HEK293T (cell line): Measurements from ENCODE around the gene RAB15.

Experiments
- CTCF ChIA-PET: fragments of 350-600 bp; formaldehyde crosslinking; extraction: SDS; loops from one replicate; lab custom pipeline; 2021; ENCODE audit warnings: antibody characterized with exemption, inconsistent platforms; lab: Yijun Ruan, JAX
- POLR2A ChIA-PET: fragments of 350-600 bp; formaldehyde crosslinking; extraction: SDS; loops from one replicate; lab custom pipeline; 2020; ENCODE audit warnings: antibody characterized with exemption, inconsistent platforms; lab: Yijun Ruan, JAX
- DNase-seq: peaks from one replicate; pipeline ENCODE4 v3.0.0; 2012; ENCODE audit warnings: mixed read lengths; ENCODE audit errors: extremely low spot score
- ARNT ChIP-seq: fragments of 450-650 bp; IDR thresholded peaks from 2 replicates; pipeline ENCODE4 v1.6.1; 2017; ENCODE audit warnings: mild to moderate bottlenecking
- BHLHE40 ChIP-seq: fragments of 450-650 bp; IDR thresholded peaks from 2 replicates; pipeline ENCODE4 v1.6.1; 2016; ENCODE audit warnings: mild to moderate bottlenecking, moderate library complexity, borderline replicate concordance
- CTBP1 ChIP-seq: fragments of 450-650 bp; IDR thresholded peaks from 2 replicates; pipeline ENCODE4 v1.6.1; 2016; ENCODE audit warnings: borderline replicate concordance
- ELF4 ChIP-seq: fragments of 450-650 bp; IDR thresholded peaks from 2 replicates; pipeline ENCODE4 v1.6.1; 2017; ENCODE audit warnings: antibody characterized with exemption
- FOXA1 ChIP-seq: fragments of 450-650 bp; IDR thresholded peaks from 2 replicates; pipeline ENCODE4 v1.6.1; 2016; ENCODE audit warnings: mild to moderate bottlenecking
- FOXK2 ChIP-seq: fragments of 450-650 bp; IDR thresholded peaks from 2 replicates; pipeline ENCODE4 v1.6.1; 2016; ENCODE audit warnings: mild to moderate bottlenecking
- FOXM1 ChIP-seq: fragments of 450-650 bp; IDR thresholded peaks from 2 replicates; pipeline ENCODE4 v1.6.1; 2017; ENCODE audit warnings: mild to moderate bottlenecking, borderline replicate concordance
- HDGF ChIP-seq: fragments of 450-650 bp; IDR thresholded peaks from 2 replicates; pipeline ENCODE4 v1.6.1; 2017; ENCODE audit warnings: antibody characterized with exemption, borderline replicate concordance
- L3MBTL2 ChIP-seq: fragments of 450-650 bp; conservative IDR thresholded peaks from 2 replicates; pipeline ENCODE4 v1.6.1; 2016; ENCODE audit warnings: mild to moderate bottlenecking
- LEF1 ChIP-seq: fragments of 450-650 bp; IDR thresholded peaks from 2 replicates; pipeline ENCODE4 v1.6.1; 2017; ENCODE audit warnings: mild to moderate bottlenecking, borderline replicate concordance
- NFRKB ChIP-seq: fragments of 450-650 bp; IDR thresholded peaks from 2 replicates; pipeline ENCODE4 v1.6.1; 2016; ENCODE audit warnings: mild to moderate bottlenecking, moderate library complexity
- SP1 ChIP-seq: fragments of 450-650 bp; IDR thresholded peaks from 2 replicates; pipeline ENCODE4 v1.6.1; 2017
- SUZ12 ChIP-seq: fragments of 450-650 bp; IDR thresholded peaks from 2 replicates; pipeline ENCODE4 v1.6.1; 2016; ENCODE audit warnings: mild to moderate bottlenecking
- TARDBP ChIP-seq: fragments of 450-650 bp; IDR thresholded peaks from 2 replicates; pipeline ENCODE4 v1.6.1; 2016
- ZNF384 ChIP-seq: fragments of 450-650 bp; IDR thresholded peaks from 2 replicates; pipeline ENCODE4 v1.6.1; 2016
- TF ChIP-seq, protein P1 (sequence below): fragments of 450-650 bp; IDR thresholded peaks from 2 replicates; pipeline ENCODE4 v1.6.1; 2016

RAB15 gene

DNA sequence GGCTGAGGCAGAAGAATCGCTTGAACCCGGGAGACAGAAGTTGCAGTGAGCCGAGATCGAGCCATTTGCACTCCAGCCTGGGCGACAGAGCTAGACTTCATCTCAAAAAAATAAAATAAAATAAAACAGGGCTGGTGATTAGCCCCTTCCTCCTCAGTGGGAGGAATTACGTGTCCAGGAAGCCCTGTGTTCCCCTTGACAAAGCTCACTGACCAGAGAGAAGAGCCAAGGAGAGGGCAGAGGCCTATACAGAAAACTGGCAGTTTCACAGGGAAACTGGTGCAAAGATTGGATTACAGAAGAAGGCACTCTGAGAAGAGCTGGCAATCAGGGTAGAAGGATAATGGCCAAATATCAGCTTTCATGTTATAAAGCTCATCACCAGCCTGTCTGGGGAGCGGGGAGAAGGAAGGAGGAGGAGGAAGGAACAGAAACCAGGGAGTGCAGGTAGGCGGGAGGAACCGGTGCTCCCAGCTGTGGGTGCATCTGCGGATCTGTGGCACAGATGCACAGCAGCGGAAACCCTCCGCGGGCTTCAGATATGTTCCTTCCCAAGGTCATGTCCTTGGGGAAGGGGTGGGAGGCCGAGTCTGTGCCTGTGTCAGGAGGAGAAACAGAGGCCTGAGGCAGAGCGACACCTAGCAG, 6.7 kb downstream of the RAB15 start:
- CTCF ChIA-PET: interaction anchor here (0.7 to 1.6 kb wide), 2 partner anchors 54 to 142 kb away, joined by 4 read pairs; no protein-coding TSS in a partner anchor
- POLR2A ChIA-PET: no interaction called here
- no peak for DNase-seq
- no peak for TF ChIP-seq ZNF384
- no peak for TF ChIP-seq TARDBP
- TF ChIP-seq SUZ12: no peak
- TF ChIP-seq L3MBTL2: no peak
- TF ChIP-seq ELF4: no peak
- TF ChIP-seq HDGF: no peak
- no peak for TF ChIP-seq SP1
- no peak for TF ChIP-seq FOXK2
- TF ChIP-seq BHLHE40: no peak
- TF ChIP-seq FOXM1: no peak
- TF ChIP-seq FOXA1: no peak
- TF ChIP-seq LEF1: no peak
- TF ChIP-seq ARNT: no peak
- TF ChIP-seq, protein P1, sequence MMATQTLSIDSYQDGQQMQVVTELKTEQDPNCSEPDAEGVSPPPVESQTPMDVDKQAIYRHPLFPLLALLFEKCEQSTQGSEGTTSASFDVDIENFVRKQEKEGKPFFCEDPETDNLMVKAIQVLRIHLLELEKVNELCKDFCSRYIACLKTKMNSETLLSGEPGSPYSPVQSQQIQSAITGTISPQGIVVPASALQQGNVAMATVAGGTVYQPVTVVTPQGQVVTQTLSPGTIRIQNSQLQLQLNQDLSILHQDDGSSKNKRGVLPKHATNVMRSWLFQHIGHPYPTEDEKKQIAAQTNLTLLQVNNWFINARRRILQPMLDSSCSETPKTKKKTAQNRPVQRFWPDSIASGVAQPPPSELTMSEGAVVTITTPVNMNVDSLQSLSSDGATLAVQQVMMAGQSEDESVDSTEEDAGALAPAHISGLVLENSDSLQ: no peak
- no peak for TF ChIP-seq NFRKB
- TF ChIP-seq CTBP1: no peak

DNA sequence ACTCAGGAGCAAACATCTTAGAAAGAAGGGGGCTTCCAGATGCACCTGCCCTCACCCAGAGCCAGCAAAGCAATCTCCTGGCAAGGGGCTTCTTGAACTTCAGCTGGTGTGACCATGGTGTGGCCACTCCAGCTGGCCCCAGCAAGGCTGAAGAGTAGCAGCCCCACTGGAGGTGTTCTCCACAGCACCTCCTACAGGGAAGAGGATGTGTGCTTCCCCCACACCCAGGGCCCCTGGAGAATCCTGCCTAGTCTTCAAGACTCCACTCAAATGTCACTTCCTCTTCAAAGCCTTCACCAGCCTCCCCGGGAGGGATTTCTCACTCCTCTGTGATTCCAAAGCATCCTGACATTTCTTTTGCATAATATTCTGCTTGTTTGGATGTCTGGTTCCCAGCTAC, 8.5 kb downstream of the RAB15 start:
- ChIA-PET CTCF (interaction anchor here (0.6 kb wide), 1 partner anchor 78 kb away, joined by 4 read pairs; no protein-coding TSS in a partner anchor), POLR2A (no interaction called here)
- no peak for TF ChIP-seq FOXA1
- no peak for TF ChIP-seq NFRKB
- no peak for TF ChIP-seq HDGF
- TF ChIP-seq L3MBTL2: no peak
- no peak for TF ChIP-seq FOXK2
- no peak for TF ChIP-seq LEF1
- TF ChIP-seq CTBP1: no peak
- TF ChIP-seq ZNF384: no peak
- TF ChIP-seq, protein P1: no peak
- no peak for TF ChIP-seq ELF4
- TF ChIP-seq FOXM1: no peak
- no peak for TF ChIP-seq BHLHE40
- DNase-seq: no peak

DNA sequence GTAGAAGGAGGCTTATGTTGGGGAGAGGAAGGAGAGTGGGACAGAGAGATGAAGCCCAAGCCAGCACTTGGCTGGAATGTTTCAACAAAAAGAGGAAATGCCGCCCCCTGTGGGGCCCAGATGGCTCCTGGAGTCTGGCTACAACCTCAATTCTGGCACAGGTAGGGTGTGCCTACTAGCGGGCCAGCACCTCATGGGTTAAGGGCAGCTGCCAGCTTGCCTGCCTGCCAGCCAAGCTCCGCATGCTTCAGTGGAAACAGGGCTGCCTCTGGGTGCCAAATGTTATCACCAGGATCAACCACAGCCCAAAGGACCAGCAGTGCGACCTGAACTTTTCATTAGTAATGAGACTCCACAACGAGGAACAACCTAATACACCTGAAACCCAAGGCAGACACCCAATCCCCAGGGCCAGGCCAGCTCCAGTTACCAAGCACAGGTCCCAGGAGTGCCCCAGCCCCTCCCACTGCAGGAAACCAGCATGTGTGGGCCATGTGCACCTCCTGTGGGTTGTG, 11.3 kb downstream of the RAB15 start:
- peak; percentile 23 for DNase-seq
- TF ChIP-seq, protein P1: no peak
- no peak for TF ChIP-seq LEF1
- TF ChIP-seq L3MBTL2: no peak
- TF ChIP-seq SP1: no peak
- TF ChIP-seq ARNT: no peak
- TF ChIP-seq ZNF384: no peak
- no peak for TF ChIP-seq NFRKB
- TF ChIP-seq TARDBP: no peak
- TF ChIP-seq FOXM1: no peak
- TF ChIP-seq ELF4: no peak
- TF ChIP-seq FOXK2: no peak
- TF ChIP-seq FOXA1: no peak
- TF ChIP-seq SUZ12: no peak
- no peak for TF ChIP-seq BHLHE40
- TF ChIP-seq HDGF: no peak
- TF ChIP-seq CTBP1: no peak
- ChIA-PET CTCF (no interaction called here), POLR2A (interaction anchor here (2.3 kb wide), 1 partner anchor 26 kb away, joined by 9 read pairs; the partner anchor contains the start of gene FNTB)

DNA sequence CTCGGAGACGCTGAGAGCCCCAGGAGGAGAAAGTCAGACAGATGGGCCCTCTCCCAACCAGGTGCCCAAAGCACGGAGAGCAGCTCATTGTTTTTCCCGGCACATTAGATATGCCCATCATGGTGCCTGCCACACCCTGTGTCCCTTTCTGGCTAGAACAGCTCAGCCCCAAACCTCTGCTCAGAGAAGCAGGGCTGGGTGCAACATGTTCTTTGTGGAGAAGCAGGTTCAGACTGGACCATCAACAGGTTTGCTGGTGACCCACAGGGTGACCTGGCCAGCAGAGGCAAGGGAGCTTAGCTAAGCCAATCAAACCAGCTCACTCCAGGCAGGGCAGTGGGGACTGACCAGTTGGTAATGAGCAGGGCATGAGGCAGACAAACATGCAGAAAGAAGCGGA, 13.4 kb downstream of the RAB15 start:
- TF ChIP-seq FOXM1 (no peak), L3MBTL2 (no peak), BHLHE40 (no peak), ARNT (no peak), ELF4 (no peak), FOXK2 (no peak), SUZ12 (no peak), CTBP1 (no peak), NFRKB (no peak), TARDBP (no peak), HDGF (no peak), SP1 (no peak), FOXA1 (no peak), LEF1 (no peak), ZNF384 (no peak)
- TF ChIP-seq, protein P1: no peak
- POLR2A ChIA-PET: no interaction called here
- no peak for DNase-seq
- CTCF ChIA-PET: no interaction called here

DNA sequence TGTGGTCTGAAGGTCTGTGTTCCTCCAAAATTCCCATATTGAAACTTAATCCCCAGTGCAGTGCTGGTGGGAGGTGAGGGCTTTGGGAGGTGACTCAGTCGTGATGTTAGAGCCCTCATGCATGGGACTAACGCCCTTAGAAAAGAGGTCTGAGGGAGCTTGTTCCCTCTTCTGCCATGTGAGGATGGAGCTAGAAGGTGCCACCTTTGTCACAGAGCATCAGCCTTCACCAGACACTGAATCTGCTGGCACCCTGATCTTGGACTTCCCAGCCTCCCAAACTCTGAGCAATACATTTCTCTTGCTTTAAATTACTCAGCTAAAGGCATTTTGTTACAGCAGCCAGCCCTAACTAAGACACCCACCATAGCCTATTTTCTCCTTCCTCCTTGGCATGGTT, 13.9 kb downstream of the RAB15 start:
- DNase-seq: no peak
- no peak for TF ChIP-seq L3MBTL2
- no peak for TF ChIP-seq LEF1
- no peak for TF ChIP-seq ZNF384
- ChIA-PET POLR2A (interaction anchor here (0.7 kb wide), 1 partner anchor 12 kb away, joined by 3 read pairs; no protein-coding TSS in a partner anchor), CTCF (no interaction called here)
